Body of pancreas (tissue), 4 donors: ENCODE results near the gene LIPT2. TPM values are rescaled to one million over a fixed set of nuclear protein-coding genes. Genes with fewer than 3 reads are reported as not detected.

Experiments
- ATAC-seq: fragments of 150-250 bp; one replicate; pipeline ENCODE4 v1.9.1; 2016
- DNase-seq, 4 donors: peaks; one replicate each; pipeline ENCODE4 v3.0.0-alpha.2; 2019
- H3K27ac ChIP-seq, 4 donors: fragments of 200-600 bp; sonication (generic); 1 replicate in 3 of 4; 2 replicates in 1 of 4; pipeline versions ENCODE4 v1.5.1 to v1.6.1; 2016 to 2019; ENCODE audit warnings: mild to moderate bottlenecking in 1 of 4, mixed read lengths in 1 of 4, moderate library complexity in 1 of 4
- H3K27me3 ChIP-seq, 2 donors: fragments of 200-600 bp; sonication (generic); one replicate each; pipeline ENCODE4 v1.6.0; 2016; ENCODE audit warnings: mild to moderate bottlenecking in 1 of 2
- H3K36me3 ChIP-seq, 2 donors: fragments of 200-600 bp; sonication (generic); replicated peaks in 1 of 2; 2 replicates each; pipeline ENCODE4 v1.5.1; 2016; ENCODE audit warnings: low read depth in 2 of 2; ENCODE audit not compliant: insufficient read depth in 1 of 2
- H3K4me1 ChIP-seq: fragments of 200-600 bp; sonication (generic); one replicate; pipeline ENCODE4 v1.6.0; 2016
- H3K4me3 ChIP-seq, 2 donors: fragments of 200-600 bp; sonication (generic); 1 replicate in 1 of 2; 2 replicates in 1 of 2; pipeline ENCODE4 v1.5.1; 2016 to 2019
- H3K9me3 ChIP-seq, 3 donors: fragments of 200-600 bp; sonication (generic); 1 replicate in 2 of 3; 2 replicates in 1 of 3; pipeline ENCODE4 v1.5.1; 2016
- POLR2A ChIP-seq, 3 donors: fragments of 450-650 bp; IDR thresholded peaks; one replicate each; pipeline ENCODE4 v1.6.1; 2016; ENCODE audit warnings: antibody characterized with exemption in 3 of 3, mild to moderate bottlenecking in 2 of 3
- WGBS, 2 donors: methylation state at CpG; one replicate each; pipeline ENCODE4 v1.1.5; 2017; 5-methylcytosine and 5-hydroxymethylcytosine counted together
- intact Hi-C: fragments of 100-400 bp; cut with DNase I; formaldehyde crosslinking; loops from one replicate; pipeline ENCODE4 v1.15.1; 2023
- total RNA-seq, 2 donors: library from RNA; depleted of rRNA; stranded (reverse); fragments of >200 nt; gene quantifications; one replicate each; pipeline ENCODE4 v1.1.0, GENCODE V29; 2016
- TF ChIP-seq, protein P1 (sequence below), 7 experiments: fragments of 450-650 bp in 4 of 7; fragments of 200-600 bp in 3 of 7; sonication (generic) in 3 of 7; IDR thresholded peaks; one replicate each; pipeline ENCODE4 v1.5.1; 2016 to 2019; ENCODE audit warnings: antibody characterized with exemption in 7 of 7

LIPT2 gene
- total RNA-seq, 2 donors from 2014 or later, result 1.3 to 20.8 TPM

DNA sequence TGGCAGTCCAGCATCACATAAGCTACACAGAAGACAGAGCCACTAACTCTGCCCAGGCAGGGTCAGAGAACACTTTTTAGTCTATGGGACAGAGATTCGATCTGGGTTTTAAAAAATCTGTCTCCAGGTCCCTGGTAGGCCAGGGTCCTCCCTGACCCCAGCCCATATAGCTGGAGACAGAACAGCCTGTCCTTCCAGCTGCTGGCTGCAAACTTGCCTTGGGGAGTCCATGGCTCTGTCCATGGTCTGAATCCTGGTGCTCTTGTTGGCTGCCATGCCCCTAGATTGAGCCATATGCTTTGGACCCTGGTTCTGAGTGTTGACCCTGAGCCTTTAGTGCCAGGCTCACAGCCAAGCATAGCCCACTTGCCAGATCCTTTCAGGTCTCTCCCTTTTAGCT is 13.3 kb upstream of the LIPT2 start:
- Histone ChIP-seq H3K27ac (no peak overlapping the region), H3K36me3 (no peaks in the 10 kb centered on the region), H3K4me3 (no peak overlapping the region), H3K9me3 (no peaks in the 10 kb centered on the region), H3K27me3 (no peaks in the 10 kb centered on the region), H3K4me1 (no peaks in the 10 kb centered on the region)
- WGBS, 2 donors, result 77 to 100% methylated on average over 1 of the region's 1 CpG
- no peak for DNase-seq
- TF ChIP-seq, protein P1, sequence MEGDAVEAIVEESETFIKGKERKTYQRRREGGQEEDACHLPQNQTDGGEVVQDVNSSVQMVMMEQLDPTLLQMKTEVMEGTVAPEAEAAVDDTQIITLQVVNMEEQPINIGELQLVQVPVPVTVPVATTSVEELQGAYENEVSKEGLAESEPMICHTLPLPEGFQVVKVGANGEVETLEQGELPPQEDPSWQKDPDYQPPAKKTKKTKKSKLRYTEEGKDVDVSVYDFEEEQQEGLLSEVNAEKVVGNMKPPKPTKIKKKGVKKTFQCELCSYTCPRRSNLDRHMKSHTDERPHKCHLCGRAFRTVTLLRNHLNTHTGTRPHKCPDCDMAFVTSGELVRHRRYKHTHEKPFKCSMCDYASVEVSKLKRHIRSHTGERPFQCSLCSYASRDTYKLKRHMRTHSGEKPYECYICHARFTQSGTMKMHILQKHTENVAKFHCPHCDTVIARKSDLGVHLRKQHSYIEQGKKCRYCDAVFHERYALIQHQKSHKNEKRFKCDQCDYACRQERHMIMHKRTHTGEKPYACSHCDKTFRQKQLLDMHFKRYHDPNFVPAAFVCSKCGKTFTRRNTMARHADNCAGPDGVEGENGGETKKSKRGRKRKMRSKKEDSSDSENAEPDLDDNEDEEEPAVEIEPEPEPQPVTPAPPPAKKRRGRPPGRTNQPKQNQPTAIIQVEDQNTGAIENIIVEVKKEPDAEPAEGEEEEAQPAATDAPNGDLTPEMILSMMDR (IDR thresholded peaks at IDR 0.05), result no peak
- no peak for TF ChIP-seq POLR2A (IDR thresholded peaks at IDR 0.05)
- ATAC-seq, result no peak
- intact Hi-C loops, result no loop called here

DNA sequence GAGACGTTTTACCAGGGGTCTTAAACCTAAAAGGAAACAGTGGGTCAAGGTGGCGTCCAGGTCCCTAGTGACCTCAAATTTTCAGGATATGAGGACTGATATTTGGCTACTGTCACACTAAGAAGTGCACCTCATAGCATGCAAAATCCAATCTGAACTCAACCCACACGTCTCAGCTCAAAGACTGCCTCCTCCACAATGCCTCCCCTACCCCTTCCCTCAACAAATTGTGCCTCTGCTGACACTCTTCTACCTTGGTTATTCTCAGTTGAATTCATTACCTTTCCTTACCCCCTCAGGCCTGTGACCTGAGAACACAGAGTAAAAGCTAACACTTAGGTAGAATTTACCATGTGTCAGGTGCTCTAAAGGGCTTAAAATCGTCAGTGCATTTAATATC is 12.4 kb upstream of the LIPT2 start:
- no peaks in the 10 kb centered on the region for H3K36me3 ChIP-seq
- intact Hi-C loops, result no loop called here
- WGBS, 2 donors, result 74 to 83% methylated on average over 4 of the region's 4 CpGs
- H3K4me3 ChIP-seq, result no peak overlapping the region
- no peak overlapping the region for H3K27ac ChIP-seq
- DNase-seq (no peak), ATAC-seq (no peak)
- H3K4me1 ChIP-seq, result no peaks in the 10 kb centered on the region
- no peaks in the 10 kb centered on the region for H3K27me3 ChIP-seq
- TF ChIP-seq, protein P1 (IDR thresholded peaks at IDR 0.05), result no peak
- no peak for TF ChIP-seq POLR2A (IDR thresholded peaks at IDR 0.05)
- H3K9me3 ChIP-seq, result no peaks in the 10 kb centered on the region

DNA sequence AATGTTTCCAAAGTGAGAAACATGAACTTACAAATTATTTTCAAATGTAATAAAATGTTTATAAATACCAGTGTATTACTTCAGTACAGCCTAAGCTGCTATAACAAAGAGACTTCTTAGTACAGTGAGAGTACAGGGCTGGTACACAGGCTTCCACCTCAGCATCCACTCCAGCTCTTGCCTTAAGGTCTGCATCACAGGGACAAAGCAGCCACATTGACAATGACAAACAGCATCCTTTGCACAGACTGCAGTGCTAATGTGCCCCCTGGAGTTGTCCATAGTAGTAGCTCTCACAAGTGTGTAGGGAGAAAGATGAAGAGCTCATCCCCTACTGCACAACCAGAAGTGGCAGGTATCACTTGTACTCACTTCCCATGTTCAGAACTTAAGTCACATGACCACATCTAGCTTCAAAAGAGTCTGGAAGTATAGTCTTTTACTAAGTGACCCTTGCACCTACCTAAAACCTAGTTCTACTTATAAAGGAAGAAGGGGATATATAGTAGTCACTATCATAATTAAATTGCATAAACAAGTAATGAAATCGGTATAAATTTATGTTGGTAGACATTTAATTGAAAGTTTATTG is 10.7 kb upstream of the LIPT2 start:
- WGBS, 2 donors, result 85 to 95% methylated on average over 1 of the region's 1 CpG
- H3K36me3 ChIP-seq, result no peaks in the 10 kb centered on the region
- no peaks in the 10 kb centered on the region for H3K9me3 ChIP-seq
- H3K4me1 ChIP-seq, result no peaks in the 10 kb centered on the region
- TF ChIP-seq, protein P1 (IDR thresholded peaks at IDR 0.05), result no peak
- ATAC-seq (no peak), DNase-seq (no peak)
- no peak overlapping the region for H3K4me3 ChIP-seq
- H3K27me3 ChIP-seq, result no peaks in the 10 kb centered on the region
- intact Hi-C loops, result no loop called here
- no peak overlapping the region for H3K27ac ChIP-seq

DNA sequence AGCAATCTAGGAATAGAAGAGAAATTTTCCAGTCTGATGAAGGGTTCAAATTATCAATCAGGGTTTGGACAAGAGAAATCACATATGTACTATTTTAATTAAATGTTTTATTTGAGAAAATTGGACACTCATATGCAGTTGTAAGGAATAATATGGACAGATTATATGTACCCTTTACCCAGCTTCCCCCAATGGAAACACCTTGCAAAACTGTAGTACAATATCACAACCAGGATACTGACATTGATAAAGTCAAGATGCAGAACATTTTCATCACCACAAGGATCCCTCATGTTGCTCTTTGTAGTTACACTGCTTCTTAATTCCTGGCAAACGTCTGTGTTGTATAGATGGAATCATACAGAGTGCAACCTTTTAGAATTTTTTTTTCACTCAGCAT is 1.4 kb upstream of the LIPT2 start:
- 88 to 95% methylated on average over 1 of the region's 1 CpG for WGBS, 2 donors
- intact Hi-C loops, result no loop called here
- no peaks in the 10 kb centered on the region for H3K27me3 ChIP-seq
- no peak overlapping the region for H3K4me3 ChIP-seq
- no peaks in the 10 kb centered on the region for H3K36me3 ChIP-seq
- ATAC-seq (no peak), DNase-seq (no peak)
- H3K4me1 ChIP-seq, result peaks cover 13% of the 10 kb centered on the region
- TF ChIP-seq POLR2A (IDR thresholded peaks at IDR 0.05), result no peak
- TF ChIP-seq, protein P1 (IDR thresholded peaks at IDR 0.05), result no peak
- peaks cover 0 to 5% (median 0%) of the 10 kb centered on the region in 3 donors for H3K9me3 ChIP-seq
- peak overlapping the region in 1 of 4 donors; percentile 100 for H3K27ac ChIP-seq
